Lung (tissue), 12 donors: ENCODE data around the gene SAMM50. TPM values are rescaled to one million over a fixed set of nuclear protein-coding genes. Genes with fewer than 3 reads are reported as not detected.

Experiments
- ATAC-seq: fragments of 200-7000 bp; cut with Tn5 transposase; one replicate; pipeline ENCODE4 v1.9.1; 2020; ENCODE audit warnings: moderate number of reproducible peaks; ENCODE audit not compliant: insufficient read depth, low FRiP score
- DNase-seq, 3 donors: peaks; one replicate each; pipeline ENCODE4 v3.0.0-alpha.2; 2013 to 2017
- H3K27ac ChIP-seq, 2 donors: one replicate each; pipeline ENCODE4 v1.5.1; 2013; ENCODE audit warnings: mild to moderate bottlenecking in 2 of 2, moderate library complexity in 2 of 2, control low read depth in 1 of 2, inconsistent platforms in 1 of 2, low read depth in 1 of 2, low read length in 1 of 2
- H3K27me3 ChIP-seq, 3 donors: one replicate each; pipeline ENCODE4 v1.5.1; 2013; ENCODE audit warnings: low read length in 2 of 3; ENCODE audit not compliant: control insufficient read depth in 3 of 3, insufficient read depth in 3 of 3
- H3K36me3 ChIP-seq, 4 donors: one replicate each; pipeline ENCODE4 v1.5.1; 2013; ENCODE audit warnings: low read length in 4 of 4, mild to moderate bottlenecking in 1 of 4, moderate library complexity in 1 of 4; ENCODE audit not compliant: control insufficient read depth in 4 of 4, insufficient read depth in 4 of 4
- H3K4me1 ChIP-seq, 5 donors: one replicate each; pipeline ENCODE4 v1.5.1; 2013; ENCODE audit warnings: low read length in 5 of 5, mild to moderate bottlenecking in 2 of 5, moderate library complexity in 1 of 5; ENCODE audit not compliant: control insufficient read depth in 5 of 5, insufficient read depth in 5 of 5
- H3K4me3 ChIP-seq: one replicate; pipeline ENCODE4 v1.5.1; 2013; ENCODE audit warnings: mild to moderate bottlenecking, control low read depth, moderate library complexity
- H3K9ac ChIP-seq, 2 donors: one replicate each; pipeline ENCODE4 v1.5.1; 2013; ENCODE audit warnings: low read length in 2 of 2, control low read depth in 1 of 2; ENCODE audit not compliant: insufficient read depth in 1 of 2
- H3K9me3 ChIP-seq, 4 donors: one replicate each; pipeline ENCODE4 v1.5.1; 2013; ENCODE audit warnings: low read length in 3 of 4, mild to moderate bottlenecking in 1 of 4, moderate library complexity in 1 of 4; ENCODE audit not compliant: control insufficient read depth in 4 of 4, insufficient read depth in 3 of 4
- WGBS, 2 donors: extraction: QIAGEN DNeasy Blood & Tissue Kit; methylation state at CpG; one replicate each; pipeline ENCODE4 v1.1.7; 2013; 5-methylcytosine and 5-hydroxymethylcytosine counted together
- polyA plus RNA-seq, 2 donors: library from polyadenylated mRNA; stranded (reverse); fragments of 200-250 nt; gene quantifications; one replicate each; pipeline ENCODE4 v1.2.1, GENCODE V29; 2013
- total RNA-seq, 2 donors: library from RNA; depleted of rRNA in 1 of 2; stranded (reverse); fragments of >200 nt in 1 of 2; gene quantifications; one replicate each; pipeline ENCODE4 v1.2.1, GENCODE V29; 2014 to 2021
- TF ChIP-seq, protein P1 (sequence below): IDR thresholded peaks from 2 replicates; pipeline ENCODE4 v1.5.1; 2012; ENCODE audit warnings: mild to moderate bottlenecking; ENCODE audit errors: control extremely low read depth, extremely low read depth
- donor health status: control.
- donor health status: control.
- donor health status: Bipolar disorder and iron deficiency.
- donor health status: healthy.
- donor health status: DM: yes; HTN: yes; CAD: no.

Gene SAMM50
- total and polyA plus RNA-seq, 4 donors, result 11.2 to 35.9 (median 30.5) TPM

DNA sequence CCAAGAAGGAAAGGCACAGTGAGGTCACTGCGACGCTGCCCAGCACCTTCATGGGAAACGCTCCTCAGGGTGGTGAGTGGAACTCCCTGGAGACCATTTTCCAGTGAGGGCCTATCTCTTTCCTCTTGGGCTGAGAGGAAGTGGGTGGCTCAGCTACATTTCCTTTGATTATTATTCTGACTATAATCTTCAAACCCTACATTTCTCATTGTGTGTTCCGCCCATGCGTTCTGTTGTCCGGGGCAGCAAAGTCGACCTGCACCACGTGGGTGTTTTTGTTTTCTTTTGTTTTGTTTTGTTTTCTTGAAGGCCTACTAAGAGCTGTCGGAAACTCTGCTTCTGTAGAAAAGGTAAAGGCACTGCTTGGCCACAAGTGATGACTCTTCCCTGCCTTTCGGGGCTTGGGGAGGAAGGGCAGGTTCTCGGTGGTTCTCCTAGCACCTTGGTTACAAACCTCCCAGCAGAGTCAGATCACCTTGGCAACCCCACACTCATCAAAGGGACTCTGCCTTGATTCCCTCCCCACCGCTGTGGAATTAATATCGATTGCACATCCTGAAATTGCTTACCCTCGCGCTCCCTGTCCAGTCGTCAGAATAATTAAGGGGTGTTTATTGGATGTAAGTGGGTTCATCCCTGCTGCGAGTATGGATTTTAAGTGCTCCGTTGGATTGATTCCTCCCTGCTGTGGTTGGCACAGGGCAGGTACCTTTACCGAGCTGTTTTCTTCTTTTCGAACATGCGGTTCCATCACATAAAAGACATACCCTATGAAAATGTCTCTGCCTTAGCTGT is 76.1 kb downstream of the SAMM50 start:
- Histone ChIP-seq H3K27me3 (no peaks in the 10 kb centered on the region), H3K9ac (no peak overlapping the region), H3K9me3 (no peaks in the 10 kb centered on the region), H3K36me3 (no peaks in the 10 kb centered on the region), H3K4me3 (no peak overlapping the region), H3K4me1 (peaks cover 0 to 15% (median 11%) of the 10 kb centered on the region in 5 donors), H3K27ac (peak overlapping the region; percentile 51 to 90)
- DNase-seq (no peak), ATAC-seq (no peak)
- WGBS, 2 donors, result 61 to 66% methylated on average over 21 of the region's 21 CpGs
- TF ChIP-seq, protein P1, sequence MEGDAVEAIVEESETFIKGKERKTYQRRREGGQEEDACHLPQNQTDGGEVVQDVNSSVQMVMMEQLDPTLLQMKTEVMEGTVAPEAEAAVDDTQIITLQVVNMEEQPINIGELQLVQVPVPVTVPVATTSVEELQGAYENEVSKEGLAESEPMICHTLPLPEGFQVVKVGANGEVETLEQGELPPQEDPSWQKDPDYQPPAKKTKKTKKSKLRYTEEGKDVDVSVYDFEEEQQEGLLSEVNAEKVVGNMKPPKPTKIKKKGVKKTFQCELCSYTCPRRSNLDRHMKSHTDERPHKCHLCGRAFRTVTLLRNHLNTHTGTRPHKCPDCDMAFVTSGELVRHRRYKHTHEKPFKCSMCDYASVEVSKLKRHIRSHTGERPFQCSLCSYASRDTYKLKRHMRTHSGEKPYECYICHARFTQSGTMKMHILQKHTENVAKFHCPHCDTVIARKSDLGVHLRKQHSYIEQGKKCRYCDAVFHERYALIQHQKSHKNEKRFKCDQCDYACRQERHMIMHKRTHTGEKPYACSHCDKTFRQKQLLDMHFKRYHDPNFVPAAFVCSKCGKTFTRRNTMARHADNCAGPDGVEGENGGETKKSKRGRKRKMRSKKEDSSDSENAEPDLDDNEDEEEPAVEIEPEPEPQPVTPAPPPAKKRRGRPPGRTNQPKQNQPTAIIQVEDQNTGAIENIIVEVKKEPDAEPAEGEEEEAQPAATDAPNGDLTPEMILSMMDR, result no peak

DNA sequence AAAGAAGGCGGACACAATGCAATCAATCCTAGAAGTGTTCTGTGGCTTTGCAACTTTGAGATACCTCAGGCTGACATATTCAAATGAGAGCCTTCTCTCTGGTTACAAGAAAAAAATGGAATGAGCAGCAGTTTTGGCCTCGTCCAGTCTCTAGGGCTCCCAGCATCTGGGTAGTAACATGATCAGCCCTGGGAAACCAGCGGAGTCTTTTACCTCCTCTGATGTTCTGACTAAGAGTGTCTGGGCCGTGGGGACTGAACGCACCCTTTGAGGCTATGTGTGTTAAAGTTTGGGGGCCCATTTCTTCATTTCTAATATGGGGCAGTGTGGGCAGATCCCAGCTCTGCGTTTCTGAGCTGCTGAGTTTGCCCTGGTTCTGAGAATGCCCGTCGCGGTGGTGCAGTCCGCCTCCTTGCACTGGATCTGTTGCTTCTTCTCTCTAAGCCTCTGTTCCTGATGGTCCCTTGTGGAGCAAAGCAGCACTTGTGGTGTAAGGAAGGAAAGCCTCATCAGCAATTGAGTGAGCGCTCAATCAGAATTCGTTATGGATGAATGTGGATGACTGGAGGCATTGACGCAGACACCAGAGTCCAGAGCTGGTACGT is 77.0 kb downstream of the SAMM50 start:
- Histone ChIP-seq H3K9me3 (no peaks in the 10 kb centered on the region), H3K36me3 (no peaks in the 10 kb centered on the region), H3K4me1 (peaks cover 0 to 15% (median 8%) of the 10 kb centered on the region in 5 donors), H3K27ac (peak overlapping the region in 1 of 2 donors; percentile 76), H3K9ac (no peak overlapping the region), H3K27me3 (no peaks in the 10 kb centered on the region), H3K4me3 (no peak overlapping the region)
- ATAC-seq (no peak), DNase-seq (no peak)
- TF ChIP-seq, protein P1, result no peak
- WGBS, 2 donors, result 84 to 89% methylated on average over 14 of the region's 14 CpGs

DNA sequence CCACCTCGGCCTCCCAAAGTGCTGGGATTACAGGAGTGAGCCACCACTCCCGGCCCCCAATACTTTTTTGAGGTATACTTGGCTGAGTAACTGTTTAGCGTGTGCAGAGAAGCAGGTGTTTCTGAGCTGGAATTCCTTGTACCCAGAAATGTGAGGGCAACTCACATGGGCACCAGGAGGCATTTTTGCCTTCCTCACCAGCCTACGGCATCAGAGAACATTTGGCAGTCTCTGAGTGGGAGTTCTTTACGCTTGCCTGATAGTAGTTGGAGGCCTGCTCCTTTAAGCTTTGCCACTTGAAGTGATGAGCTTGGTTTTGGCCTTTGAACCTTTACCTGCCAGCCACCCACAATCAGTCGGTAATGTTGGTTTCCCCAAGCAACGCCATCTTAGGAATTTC is 78.0 kb downstream of the SAMM50 start:
- DNase-seq (no peak), ATAC-seq (no peak)
- WGBS, 2 donors, result 93 to 98% methylated on average over 7 of the region's 7 CpGs
- Histone ChIP-seq H3K27ac (peak overlapping the region in 1 of 2 donors; percentile 20), H3K4me3 (no peak overlapping the region), H3K9ac (no peak overlapping the region), H3K27me3 (no peaks in the 10 kb centered on the region), H3K4me1 (peaks cover 0 to 18% (median 8%) of the 10 kb centered on the region in 5 donors), H3K9me3 (no peaks in the 10 kb centered on the region), H3K36me3 (no peaks in the 10 kb centered on the region)
- TF ChIP-seq, protein P1, result no peak
